ENCODE results near the gene SIGLEC1.

SIGLEC1 gene

GRCh38 chr20:3728876-3729275 is 16.5 kb upstream of the SIGLEC1 start:
- TF ChIP-seq, protein P1, sequence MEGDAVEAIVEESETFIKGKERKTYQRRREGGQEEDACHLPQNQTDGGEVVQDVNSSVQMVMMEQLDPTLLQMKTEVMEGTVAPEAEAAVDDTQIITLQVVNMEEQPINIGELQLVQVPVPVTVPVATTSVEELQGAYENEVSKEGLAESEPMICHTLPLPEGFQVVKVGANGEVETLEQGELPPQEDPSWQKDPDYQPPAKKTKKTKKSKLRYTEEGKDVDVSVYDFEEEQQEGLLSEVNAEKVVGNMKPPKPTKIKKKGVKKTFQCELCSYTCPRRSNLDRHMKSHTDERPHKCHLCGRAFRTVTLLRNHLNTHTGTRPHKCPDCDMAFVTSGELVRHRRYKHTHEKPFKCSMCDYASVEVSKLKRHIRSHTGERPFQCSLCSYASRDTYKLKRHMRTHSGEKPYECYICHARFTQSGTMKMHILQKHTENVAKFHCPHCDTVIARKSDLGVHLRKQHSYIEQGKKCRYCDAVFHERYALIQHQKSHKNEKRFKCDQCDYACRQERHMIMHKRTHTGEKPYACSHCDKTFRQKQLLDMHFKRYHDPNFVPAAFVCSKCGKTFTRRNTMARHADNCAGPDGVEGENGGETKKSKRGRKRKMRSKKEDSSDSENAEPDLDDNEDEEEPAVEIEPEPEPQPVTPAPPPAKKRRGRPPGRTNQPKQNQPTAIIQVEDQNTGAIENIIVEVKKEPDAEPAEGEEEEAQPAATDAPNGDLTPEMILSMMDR (IDR thresholded peaks at IDR 0.05; ENCODE audit: unreplicated experiment in 3 of 3): no peak
- H3K4me1 Mint-ChIP-seq: peaks cover 32% of the 10 kb centered on the region
- no peaks in the 10 kb centered on the region for H3K36me3 Mint-ChIP-seq (ENCODE audit: low read depth)
- H3K27me3 Mint-ChIP-seq (ENCODE audit: low read depth): peaks cover 11% of the 10 kb centered on the region
- no peaks in the 10 kb centered on the region for H3K9me3 Mint-ChIP-seq
- peak overlapping the region in 1 of 3 experiments; percentile 28 for H3K27ac Mint-ChIP-seq
- no peak overlapping the region for H3K4me3 Mint-ChIP-seq

- no peaks in the 10 kb centered on the region for H3K36me3 Mint-ChIP-seq (ENCODE audit: low read depth)
- H3K4me3 Mint-ChIP-seq: peak overlapping the region in 1 of 3 experiments; percentile 33
- H3K27me3 Mint-ChIP-seq (ENCODE audit: low read depth): peaks cover 11% of the 10 kb centered on the region
- TF ChIP-seq, protein P1 (IDR thresholded peaks at IDR 0.05; ENCODE audit: unreplicated experiment in 3 of 3): no peak
- H3K27ac Mint-ChIP-seq: peak overlapping the region in 2 of 3 experiments; percentile 73 to 93
- H3K9me3 Mint-ChIP-seq: no peaks in the 10 kb centered on the region
- H3K4me1 Mint-ChIP-seq: peaks cover 27% of the 10 kb centered on the region
Measured at GRCh38 chr20:3728354-3728753, 16.0 kb upstream of the SIGLEC1 start.

GRCh38 chr20:3727401-3728021 is 15.1 kb upstream of the SIGLEC1 start:
- H3K27ac Mint-ChIP-seq: peak overlapping the region; percentile 3 to 93 (median 73)
- H3K4me1 Mint-ChIP-seq: peaks cover 22% of the 10 kb centered on the region
- no peaks in the 10 kb centered on the region for H3K36me3 Mint-ChIP-seq (ENCODE audit: low read depth)
- TF ChIP-seq, protein P1 (IDR thresholded peaks at IDR 0.05; ENCODE audit: unreplicated experiment in 3 of 3): no peak
- peak overlapping the region in 2 of 3 experiments; percentile 1 to 33 for H3K4me3 Mint-ChIP-seq
- H3K27me3 Mint-ChIP-seq (ENCODE audit: low read depth): peaks cover 11% of the 10 kb centered on the region
- H3K9me3 Mint-ChIP-seq: no peaks in the 10 kb centered on the region

DNA sequence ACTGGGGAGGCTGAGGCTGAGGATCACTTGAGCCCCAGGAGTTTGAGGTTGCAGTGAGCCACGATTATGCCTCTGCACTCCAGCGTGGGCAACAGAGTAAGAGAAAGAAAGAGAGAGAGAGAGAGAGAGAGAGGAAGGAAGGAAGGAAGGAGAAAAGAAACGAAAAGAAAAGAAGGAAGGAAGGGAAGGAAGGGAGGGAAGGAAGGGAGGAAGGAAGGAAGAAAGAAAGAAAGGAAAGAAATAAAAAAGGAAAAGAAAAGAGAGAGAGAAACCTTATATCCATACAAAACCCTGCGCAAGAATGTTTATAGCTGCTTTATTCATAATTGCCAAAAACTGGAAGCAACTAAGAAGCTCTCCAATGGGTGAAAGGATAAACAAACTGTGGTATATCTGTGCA is 12.0 kb upstream of the SIGLEC1 start:
- Mint-ChIP-seq H3K4me3 (no peak overlapping the region), H3K27ac (no peak overlapping the region), H3K4me1 (peaks cover 14% of the 10 kb centered on the region), H3K36me3 (ENCODE audit: low read depth) (no peaks in the 10 kb centered on the region), H3K9me3 (no peaks in the 10 kb centered on the region), H3K27me3 (ENCODE audit: low read depth) (peaks cover 19% of the 10 kb centered on the region)
- TF ChIP-seq, protein P1 (IDR thresholded peaks at IDR 0.05; ENCODE audit: unreplicated experiment in 3 of 3): no peak

DNA sequence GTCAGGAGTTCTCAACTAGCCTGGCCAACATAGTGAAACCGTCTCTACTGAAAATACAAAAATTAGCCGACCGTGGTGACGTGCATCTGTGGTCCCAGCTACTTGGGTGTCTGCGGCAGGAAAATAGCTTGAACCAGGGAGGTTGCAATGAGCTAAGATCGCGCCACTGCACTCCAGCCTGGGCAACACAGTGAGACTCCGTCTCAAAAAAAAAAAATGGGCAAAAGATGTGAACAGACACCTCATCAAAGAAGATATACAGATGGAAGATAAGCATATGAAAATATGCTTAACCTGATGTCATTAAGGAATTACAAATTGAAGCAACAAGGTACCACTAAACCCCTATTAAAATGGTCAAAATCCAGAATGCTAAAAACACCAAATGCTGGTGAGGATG is 10.9 kb upstream of the SIGLEC1 start:
- Mint-ChIP-seq H3K27ac (no peak overlapping the region), H3K36me3 (ENCODE audit: low read depth) (no peaks in the 10 kb centered on the region), H3K9me3 (no peaks in the 10 kb centered on the region), H3K4me1 (peaks cover 14% of the 10 kb centered on the region), H3K4me3 (no peak overlapping the region), H3K27me3 (ENCODE audit: low read depth) (peaks cover 17% of the 10 kb centered on the region)
- TF ChIP-seq, protein P1 (IDR thresholded peaks at IDR 0.05; ENCODE audit: unreplicated experiment in 3 of 3): no peak

DNA sequence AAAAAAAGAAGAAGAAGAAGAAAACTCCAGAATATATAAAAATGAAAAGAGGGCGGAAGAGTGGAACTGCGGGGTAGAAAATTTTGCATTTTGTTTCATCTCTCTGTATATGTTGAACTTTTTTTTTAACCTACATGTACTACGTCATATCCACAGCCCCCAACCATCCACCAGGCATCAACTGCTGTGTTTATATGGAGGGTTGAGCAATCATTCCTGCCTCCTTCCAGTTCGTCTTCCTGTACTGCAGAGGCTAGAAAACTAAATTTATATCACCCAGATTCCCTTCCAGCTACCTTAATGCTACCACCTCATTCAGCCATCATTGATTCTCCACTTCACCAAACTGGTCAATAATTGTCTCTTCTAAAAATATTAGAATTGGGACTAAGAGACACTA is 9.5 kb upstream of the SIGLEC1 start:
- Mint-ChIP-seq H3K27ac (no peak overlapping the region), H3K4me3 (no peak overlapping the region), H3K4me1 (peaks cover 1% of the 10 kb centered on the region), H3K36me3 (ENCODE audit: low read depth) (no peaks in the 10 kb centered on the region), H3K27me3 (ENCODE audit: low read depth) (peaks cover 12% of the 10 kb centered on the region), H3K9me3 (no peaks in the 10 kb centered on the region)
- TF ChIP-seq, protein P1 (IDR thresholded peaks at IDR 0.05; ENCODE audit: unreplicated experiment in 3 of 3): no peak
